CD4-positive, alpha-beta T cell treated with Interferon gamma for 1 hour (primary cell): Measurements from ENCODE around the gene ZNF837.
A peak's percentile ranks its signal among the peaks of the same experiment; 100 is the strongest.
"Not testable (repeated sequence)": the region's sequence is repeated elsewhere in the genome, so short reads cannot be mapped to it uniquely, and the experiment has no call there.

ENCODE experiments used
- DNase-seq: peaks from one replicate; pipeline ENCODE4 v3.0.0-alpha.2; 2020

Gene ZNF837

GRCh38 chr19:58349590-58349989, 31.2 kb downstream of the ZNF837 start:
- no peak for DNase-seq

DNA sequence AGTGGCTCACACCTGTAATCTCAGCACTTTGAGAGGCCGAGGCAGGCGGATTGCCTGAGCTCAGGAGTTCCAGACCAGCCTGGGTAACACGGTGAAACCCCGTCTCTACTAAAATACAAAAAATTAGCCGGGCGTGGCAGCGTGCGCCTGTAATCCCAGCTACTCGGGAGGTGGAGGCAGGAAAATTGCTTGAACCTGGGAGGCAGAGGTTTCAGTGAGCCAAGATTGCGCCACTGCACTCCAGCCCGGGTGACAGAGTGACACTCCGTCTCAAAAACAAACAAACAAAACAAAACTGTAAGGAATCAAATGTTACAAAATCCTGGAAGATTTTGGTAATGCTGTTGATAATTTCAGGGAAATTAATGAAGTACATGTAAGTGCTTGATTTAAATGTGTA, 32.8 kb downstream of the ZNF837 start:
- DNase-seq = not testable (repeated sequence)

- DNase-seq = peak; percentile 70
Observed at GRCh38 chr19:58346961-58347929, 33.6 kb downstream of the ZNF837 start.

- no peak for DNase-seq
Observed at GRCh38 chr19:58345558-58345957, 35.3 kb downstream of the ZNF837 start.

DNA sequence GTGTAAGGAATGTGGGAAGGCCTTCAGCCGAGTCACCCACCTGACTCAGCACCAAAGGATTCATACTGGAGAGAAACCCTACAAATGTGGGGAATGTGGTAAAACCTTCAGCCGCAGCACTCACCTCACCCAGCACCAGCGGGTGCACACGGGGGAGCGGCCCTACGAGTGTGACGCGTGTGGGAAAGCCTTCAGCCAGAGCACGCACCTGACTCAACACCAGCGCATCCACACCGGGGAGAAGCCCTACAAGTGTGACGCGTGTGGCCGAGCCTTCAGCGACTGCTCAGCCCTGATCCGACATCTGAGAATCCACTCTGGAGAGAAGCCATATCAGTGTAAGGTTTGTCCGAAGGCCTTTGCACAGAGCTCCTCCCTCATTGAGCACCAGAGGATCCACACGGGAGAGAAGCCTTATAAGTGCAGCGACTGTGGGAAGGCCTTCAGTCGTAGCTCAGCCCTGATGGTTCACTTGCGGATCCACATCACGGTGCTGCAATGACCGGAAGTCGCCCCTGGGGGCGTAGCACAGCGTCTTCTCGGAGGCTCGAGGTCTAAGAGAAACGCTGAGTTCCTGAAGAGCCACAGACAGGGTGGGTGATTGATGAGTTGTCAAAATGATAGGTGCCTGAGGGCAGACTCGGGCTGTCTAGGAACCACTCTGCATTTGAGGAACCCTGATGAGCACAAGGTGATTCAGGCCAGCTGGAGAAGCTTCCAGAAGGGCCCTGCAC, 41.8 kb downstream of the ZNF837 start:
- DNase-seq = no peak

- DNase-seq = no peak
Observed at GRCh38 chr19:58338336-58338735, 42.5 kb downstream of the ZNF837 start.

DNA sequence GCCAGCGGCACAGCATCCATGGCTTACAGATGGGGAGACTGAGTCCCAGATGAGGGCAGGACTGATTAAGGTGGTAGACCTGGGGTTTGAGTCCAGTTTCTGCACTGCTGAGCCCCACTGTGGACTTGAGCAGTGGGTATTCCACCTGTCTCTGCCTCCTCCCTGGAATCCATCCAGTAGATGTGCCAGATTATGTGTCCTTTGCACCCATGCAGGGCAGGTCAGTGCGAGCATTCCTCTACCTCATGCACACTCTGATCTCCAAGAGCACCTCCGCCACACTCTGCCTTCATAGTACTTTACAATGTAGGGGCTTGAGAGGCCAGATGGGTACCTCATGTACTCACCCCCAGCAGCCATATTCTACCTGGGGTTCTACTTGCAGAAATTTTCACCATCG, 44.0 kb downstream of the ZNF837 start:
- DNase-seq = no peak

DNA sequence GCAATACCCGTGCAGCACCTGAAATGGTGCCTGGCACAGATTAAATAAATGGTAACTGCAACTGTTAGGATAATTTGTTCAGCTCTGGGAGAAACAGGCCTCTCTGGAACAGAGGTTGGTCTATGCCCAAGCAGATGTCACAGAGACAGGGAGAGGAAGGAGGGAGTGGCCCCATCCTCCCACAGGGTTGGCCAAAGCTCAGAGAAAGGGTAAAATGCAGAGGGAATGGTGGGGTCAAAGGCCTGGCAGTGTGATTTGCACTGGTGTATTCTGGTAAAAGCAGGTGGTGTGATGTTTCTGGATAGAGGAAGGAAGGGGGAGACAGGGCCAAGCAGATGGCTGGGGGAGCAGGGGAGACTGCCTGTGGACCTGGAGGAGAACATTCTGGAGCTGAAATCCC, 44.6 kb downstream of the ZNF837 start:
- no peak for DNase-seq

DNA sequence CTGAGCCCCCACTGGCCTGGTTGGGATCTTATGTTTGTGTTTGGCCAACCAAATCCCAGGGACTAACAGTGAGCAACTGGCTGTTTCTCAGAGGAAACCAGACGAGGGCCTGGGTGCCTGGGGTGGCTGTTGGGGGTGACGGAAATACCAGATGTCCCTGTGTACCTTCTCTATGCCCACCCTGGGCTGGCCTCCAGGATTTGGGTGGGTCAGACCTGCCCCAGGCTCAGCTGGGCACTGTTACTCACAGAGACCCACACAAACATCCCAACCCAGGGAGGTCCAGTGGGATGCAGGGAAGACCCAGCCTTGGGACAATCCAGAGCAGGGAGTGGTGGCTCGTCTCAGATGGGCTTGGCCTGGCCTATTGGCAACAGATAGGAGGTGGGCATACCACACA, 45.2 kb downstream of the ZNF837 start:
- DNase-seq = no peak

GRCh38 chr19:58334691-58335249, 46.1 kb downstream of the ZNF837 start:
- DNase-seq = no peak

DNA sequence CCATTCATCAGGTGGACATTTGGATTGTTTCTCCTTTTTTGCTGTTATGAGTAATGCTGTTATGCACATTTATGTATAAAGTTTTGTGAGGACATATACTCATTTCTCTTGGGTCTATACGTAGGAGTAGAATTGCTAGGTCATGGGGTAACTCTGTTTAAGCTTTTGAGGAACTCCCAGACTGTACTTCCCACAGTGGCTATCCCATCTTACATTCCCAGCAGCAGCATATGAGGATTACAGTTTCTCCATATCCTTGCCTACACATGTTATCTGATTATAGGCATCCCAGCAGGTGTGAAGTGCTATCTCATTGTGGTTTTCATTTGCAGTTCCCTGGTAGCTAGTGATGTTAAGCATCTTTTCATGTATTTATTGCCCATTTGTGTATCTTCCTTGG, 48.1 kb downstream of the ZNF837 start:
- DNase-seq = no peak

- DNase-seq = no peak
Observed at GRCh38 chr19:58330458-58330857, 50.4 kb downstream of the ZNF837 start.

DNA sequence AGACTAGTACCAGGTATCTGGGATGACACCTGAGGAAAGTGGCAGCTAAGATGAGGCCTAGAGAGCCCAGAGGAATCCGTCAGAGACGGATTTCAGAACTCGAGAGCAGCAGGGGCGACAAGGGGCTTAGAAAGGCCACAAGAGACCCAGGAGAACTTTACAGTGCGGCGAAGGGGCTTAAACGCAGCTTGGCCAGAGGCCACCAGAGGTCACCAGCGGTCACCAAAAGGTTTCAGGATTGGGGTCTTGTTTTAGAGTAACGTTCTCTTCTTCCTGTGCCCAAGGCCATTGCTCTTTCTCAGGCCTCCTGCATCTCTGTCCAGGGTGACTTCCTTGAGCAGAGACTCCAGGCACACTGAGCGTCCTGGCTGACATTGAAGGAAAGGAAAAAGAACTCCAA, 51.8 kb downstream of the ZNF837 start:
- no peak for DNase-seq

DNA sequence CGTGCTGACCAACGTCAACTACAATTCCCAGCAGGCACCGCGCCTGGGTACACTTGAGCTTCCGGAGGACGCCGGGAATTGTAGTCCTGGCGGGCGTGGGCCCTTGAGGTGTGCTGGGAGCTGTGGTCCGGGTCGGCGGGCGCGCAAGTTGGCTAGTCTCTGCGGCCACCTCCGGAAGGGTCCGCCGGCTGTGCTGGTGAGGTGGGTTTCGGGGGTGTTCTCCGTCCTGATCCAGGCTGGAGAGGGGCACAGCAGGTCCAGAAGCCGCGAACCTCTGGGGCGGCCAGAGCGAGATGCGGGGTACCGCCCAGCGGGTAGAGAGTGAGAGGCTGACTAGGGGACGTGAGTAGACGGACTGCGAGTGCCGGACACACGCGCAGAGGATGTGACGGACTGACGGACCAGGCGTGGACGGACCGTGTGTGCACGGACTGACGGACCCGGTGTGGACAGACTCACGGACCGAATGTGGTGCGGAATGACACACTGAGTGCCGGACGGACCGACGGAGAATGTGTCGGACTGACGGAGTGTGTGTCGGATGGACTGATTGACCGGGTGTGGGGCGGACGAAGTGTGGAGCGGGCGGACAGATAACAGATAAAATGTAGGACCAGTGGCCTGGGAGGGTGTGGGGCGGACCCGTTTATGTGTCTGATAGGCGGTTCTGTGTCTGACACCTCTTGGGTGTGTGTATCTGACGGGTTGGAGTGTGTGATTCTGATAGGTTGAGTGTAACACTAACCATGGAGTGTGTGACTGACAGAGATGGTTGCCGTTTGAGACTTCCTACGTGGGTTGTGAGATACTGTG, 53.7 kb downstream of the ZNF837 start, which contains the start of gene ZSCAN22:
Gene ZSCAN22 (plus strand): TSS at position 81 of the 813 bp plus-strand sequence. CDS start 7,809 bp downstream, outside the sequence.
- peak; percentile 89 for DNase-seq

DNA sequence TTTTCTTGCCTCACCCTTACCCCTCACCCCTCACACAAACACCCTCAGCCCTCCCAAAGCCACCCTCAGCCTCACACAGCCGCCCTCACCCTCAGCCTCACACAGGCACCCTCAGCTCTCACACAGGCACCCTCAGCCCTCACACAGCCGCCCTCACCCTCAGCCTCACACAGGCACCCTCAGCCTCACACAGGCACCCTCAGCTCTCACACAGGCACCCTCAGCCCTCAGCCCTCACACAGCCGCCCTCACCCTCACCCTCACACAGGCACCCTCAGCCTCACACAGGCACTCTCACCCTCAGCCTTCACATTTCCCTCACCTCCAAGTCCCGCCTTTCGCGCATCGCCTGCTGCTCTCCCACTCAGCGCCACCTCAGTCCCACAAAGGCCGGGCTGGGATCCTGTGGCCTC, 54.3 kb downstream of the ZNF837 start:
- no peak for DNase-seq

GRCh38 chr19:58325311-58326022, 55.4 kb downstream of the ZNF837 start:
- no peak for DNase-seq

GRCh38 chr19:58319241-58319640, 61.6 kb downstream of the ZNF837 start:
- DNase-seq = no peak

GRCh38 chr19:58318297-58318696, 62.5 kb downstream of the ZNF837 start:
- no peak for DNase-seq
